Stimulated activated CD8-positive, alpha-beta memory T cell treated with anti-CD3 and anti-CD28 coated beads, Interleukin-4, amount 100 ng/mL, for 48 hours (primary cell): ENCODE measurements around the gene EHMT1.
"Not testable (repeated sequence)": the region's sequence is repeated elsewhere in the genome, so short reads cannot be mapped to it uniquely, and the experiment has no call there.

ENCODE experiments used
- DNase-seq: peaks from one replicate; pipeline ENCODE4 v3.0.0-alpha.2; 2020

Gene EHMT1

GRCh38 chr9:137696136-137696925 lies 77.5 kb downstream of the EHMT1 start:
- DNase-seq, result no peak

GRCh38 chr9:137697193-137697592 lies 78.4 kb downstream of the EHMT1 start:
- no peak for DNase-seq

DNA sequence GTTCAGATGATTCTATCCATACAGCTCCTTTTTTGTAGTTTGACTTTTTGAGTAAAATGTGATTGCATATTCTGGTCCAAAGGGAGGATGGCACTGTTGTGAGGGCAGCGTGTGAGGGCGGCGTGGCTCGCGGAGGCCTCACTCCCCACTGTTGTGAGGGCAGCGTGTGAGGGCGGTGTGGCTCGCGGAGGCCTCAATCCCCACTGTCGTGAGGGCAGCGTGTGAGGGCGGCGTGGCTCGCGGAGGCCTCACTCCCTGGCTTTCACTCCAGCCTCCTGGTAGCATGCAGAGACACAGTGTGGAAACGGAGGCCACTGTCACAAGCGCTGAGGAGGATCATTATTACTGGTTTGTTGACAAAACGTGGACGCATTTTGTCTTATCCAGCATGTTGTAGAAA lies 79.0 kb downstream of the EHMT1 start:
- DNase-seq, result no peak

DNA sequence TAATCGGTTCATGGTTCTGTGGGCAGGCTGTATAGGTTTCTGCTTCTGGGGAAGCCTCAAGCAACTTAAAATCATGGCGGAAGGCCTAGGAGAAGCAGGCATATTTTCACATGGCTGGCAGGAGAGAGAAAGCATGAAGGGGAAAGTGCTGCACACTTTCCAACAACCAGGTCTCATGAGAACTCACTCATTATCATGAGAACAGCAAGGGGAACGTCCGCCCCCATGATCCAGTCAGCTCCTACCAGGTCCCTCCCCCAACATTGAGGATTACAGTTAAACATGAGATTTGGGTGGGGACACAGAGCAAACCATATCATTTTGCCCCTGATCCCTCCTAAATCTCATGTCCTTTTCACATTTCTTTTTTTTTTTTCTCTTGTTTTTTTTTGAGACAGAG lies 82.1 kb downstream of the EHMT1 start:
- DNase-seq, result no peak

DNA sequence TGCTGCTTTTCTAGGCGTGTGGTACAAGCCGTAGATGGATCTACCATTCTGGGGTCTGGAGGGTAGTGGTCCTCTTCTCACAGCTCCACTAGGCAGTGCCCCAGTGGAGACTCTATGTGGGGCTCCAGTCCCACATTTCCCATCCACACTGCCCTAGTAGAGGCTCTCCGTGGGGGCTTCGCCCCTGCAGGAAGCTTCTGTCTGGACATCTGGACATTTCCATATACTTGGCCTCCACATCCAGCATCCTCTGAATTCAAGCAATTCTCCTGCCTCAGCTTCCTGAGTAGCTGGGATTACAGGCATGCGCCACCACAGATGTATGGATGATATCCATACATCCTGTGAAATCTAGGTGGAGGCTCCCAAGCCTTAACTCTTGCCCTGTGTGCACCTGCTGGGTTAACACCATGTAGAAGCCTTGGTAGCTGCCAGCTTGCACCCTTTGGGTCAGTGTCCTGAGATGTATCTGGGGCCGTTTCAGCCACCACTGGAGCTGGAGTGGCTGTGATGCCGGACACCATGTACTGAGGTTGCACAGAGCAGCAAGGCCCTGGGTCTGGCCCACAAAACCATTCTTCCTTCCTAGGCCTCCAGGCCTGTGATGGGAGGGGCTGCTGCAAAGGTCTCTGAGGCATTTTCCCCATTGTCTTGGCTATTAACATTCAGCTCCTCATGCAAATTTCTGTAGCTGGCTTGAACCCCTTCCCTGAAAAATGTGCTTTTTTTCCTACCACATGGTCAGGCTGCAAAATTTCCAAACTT lies 84.0 kb downstream of the EHMT1 start:
- no peak for DNase-seq

DNA sequence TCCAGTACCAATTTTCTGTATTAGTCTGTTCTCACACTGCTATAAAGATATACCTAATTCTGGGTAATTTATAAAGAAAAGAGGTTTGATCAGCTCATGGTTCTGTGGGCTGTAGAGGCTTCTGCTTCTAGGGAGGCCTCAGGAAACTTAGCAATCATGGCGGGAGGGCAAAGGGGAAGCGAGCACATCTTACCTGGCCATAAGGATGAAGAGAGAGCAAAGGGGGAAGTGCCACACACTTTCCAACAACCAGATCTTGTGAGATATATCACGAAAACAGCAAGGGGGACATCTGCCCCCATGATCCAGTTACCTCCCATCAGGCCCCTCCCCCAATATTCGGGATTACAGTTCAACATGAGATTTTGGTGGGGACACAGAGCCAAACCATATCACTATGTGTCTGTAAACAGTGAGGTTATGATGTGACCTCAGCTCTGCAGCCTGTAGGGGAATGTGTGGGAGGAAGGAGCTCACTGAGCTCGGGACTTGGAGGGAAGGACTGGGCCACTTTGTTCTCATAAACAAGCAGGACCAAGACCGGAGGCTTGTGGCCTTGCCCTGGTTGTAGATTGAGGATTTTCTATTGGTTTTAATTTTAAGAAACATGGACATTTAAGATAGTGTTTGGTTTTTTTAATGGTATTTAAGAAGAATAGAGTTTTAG lies 85.2 kb downstream of the EHMT1 start:
- no peak for DNase-seq

- peak; percentile 61 for DNase-seq
Observed at GRCh38 chr9:137705443-137705863, 86.6 kb downstream of the EHMT1 start.

DNA sequence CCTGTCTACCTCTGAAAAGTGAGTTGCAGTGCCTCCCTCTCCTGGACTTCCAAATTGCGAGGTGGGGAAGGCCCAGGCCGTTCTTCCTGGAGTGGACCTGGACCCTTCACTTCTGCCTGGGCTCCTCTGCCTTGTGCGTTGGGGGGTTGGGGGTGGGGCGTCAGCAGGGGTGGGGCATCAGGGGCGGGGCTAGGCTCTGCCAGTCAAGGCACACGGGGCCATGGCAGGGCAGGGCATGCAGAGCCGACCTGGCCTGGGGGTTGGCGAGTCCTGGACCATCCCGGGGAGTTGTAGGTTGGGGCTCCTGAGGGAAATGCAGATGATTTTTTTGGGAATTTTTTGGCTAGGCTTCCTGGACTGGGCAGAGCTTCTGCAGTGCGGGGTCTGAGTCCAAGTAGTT lies 87.1 kb downstream of the EHMT1 start:
- DNase-seq, result no peak

GRCh38 chr9:137707361-137707760 lies 88.6 kb downstream of the EHMT1 start:
- DNase-seq, result no peak

DNA sequence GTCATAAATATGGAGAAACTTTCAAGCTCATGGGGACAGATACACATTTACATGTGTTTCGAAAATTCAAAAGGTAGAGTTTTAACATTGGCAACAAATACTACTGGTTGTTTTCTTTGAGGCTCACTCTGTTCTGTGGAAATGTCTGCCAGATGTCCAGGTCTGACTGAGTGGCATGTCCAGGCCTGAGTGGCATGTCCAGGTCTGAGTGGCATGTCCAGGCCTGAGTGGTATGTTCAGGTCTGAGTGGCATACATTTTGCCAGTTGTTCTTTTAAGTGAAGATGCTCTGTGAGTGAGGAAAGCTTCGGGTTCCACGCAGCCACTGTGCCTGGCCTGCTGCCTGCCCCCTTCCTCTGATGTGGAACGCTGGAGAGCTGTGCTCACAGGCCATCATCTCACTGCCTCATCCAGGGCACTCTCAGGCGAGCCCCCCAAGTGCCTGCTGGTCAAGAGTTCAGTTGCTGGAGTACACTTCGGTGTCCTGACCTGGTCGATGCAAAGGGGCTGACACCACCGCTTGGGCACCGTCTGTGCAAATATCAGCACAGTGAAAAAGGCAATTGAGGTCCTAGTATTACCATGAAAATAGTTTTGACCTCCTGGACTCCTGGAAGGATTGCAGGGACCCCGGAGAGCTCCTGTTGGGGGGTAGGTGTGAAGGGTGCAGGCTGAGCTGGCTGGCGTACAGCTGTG lies 89.9 kb downstream of the EHMT1 start:
- DNase-seq, result no peak

DNA sequence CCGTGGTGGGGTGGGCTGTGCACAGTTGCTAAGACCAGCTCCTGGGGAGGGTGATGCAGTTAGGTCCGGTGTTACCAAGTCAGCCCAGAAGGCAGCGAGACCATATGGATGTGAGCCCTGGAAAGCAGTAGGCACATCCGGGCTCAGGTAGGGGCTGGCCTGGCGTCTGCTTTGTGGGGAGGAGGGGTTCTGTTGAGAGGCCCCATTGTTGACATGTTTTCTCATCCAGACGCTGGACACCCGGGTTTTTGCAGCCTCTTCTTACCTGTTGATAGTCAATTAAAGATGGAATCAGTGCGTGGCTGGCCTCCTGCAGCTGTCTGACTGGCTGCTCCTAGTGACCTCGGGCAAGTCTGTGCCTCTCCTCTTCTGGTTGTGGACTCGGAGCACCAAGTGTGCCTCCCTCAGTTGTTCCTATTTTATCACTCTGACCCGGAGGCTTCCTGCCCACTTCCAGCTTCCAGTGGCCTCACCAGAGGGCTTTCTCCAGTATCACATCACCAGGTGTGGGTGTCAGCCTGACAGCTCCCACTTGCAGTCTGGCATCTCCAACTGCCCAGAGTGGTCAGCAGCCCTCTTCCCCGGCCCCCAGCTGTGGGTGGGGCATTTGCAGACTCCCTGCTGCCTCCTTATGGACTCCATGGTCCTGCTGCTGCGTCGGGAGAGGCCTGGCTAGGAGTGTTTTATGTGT lies 90.8 kb downstream of the EHMT1 start:
- DNase-seq, result no peak

- no peak for DNase-seq
Observed at GRCh38 chr9:137710704-137711103, 91.9 kb downstream of the EHMT1 start.

- DNase-seq, result no peak
Observed at GRCh38 chr9:137711678-137712105, 92.9 kb downstream of the EHMT1 start.

DNA sequence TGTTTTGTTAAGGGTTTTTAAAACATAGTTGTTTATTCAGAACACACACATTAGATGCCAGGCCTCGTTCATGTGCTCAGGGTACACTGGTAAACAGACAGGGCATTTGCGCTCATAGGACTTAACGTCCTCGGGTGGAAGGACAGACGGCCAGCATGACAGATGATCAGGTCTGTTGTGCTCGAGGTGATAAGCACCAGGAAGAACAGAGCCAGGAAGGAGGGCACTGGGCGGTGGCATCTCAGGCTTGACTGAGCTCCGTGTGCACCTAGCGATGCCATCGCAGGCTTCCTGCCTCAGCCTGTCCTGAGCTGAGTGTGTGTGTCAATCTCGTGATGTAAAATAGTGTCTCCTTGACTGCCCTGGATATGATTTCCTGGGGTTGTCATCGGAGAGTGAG lies 96.5 kb downstream of the EHMT1 start:
- no peak for DNase-seq

DNA sequence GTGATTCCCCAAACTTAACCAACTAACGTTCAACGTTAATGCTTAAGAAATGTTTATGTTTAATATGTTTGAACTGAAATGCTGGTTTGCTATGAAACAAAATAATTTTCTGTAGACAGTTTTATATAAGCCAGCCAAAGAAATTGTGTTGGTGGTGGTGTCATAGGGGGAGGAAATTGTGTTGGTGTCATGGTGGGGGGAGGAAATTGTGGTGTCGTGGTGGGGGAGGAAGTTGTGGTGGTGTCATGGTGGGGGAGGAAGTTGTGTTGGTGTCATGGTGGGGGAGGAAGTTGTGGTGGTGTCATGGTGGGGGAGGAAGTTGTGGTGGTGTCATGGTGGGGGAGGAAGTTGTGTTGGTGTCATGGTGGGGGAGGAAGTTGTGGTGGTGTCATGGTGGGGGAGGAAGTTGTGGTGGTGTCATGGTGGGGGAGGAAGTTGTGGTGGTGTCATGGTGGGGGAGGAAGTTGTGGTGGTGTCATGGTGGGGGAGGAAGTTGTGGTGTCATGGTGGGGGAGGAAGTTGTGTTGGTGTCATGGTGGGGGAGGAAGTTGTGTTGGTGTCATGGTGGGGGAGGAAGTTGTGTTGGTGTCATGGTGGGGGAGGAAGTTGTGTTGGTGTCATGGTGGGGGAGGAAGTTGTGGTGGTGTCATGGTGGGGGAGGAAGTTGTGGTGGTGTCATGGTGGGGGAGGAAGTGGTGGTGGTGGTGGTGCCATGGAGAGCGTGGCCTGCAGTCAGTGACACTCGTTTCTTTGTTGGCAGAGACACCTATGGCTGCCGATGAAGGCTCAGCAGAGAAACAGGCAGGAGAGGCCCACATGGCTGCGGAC lies 97.3 kb downstream of the EHMT1 start:
- DNase-seq, result not testable (repeated sequence)

DNA sequence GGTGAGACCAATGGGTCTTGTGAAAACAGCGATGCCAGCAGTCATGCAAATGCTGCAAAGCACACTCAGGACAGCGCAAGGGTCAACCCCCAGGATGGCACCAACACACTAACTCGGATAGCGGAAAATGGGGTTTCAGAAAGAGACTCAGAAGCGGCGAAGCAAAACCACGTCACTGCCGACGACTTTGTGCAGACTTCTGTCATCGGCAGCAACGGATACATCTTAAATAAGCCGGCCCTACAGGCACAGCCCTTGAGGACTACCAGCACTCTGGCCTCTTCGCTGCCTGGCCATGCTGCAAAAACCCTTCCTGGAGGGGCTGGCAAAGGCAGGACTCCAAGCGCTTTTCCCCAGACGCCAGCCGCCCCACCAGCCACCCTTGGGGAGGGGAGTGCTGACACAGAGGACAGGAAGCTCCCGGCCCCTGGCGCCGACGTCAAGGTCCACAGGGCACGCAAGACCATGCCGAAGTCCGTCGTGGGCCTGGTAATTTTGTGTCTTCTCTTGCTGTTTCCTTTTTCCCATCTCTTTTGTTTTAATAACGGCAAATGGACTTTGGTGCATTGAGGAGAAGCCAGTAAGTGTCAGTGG lies 98.0 kb downstream of the EHMT1 start:
- no peak for DNase-seq

GRCh38 chr9:137717776-137718327 lies 99.0 kb downstream of the EHMT1 start:
- DNase-seq, result no peak

DNA sequence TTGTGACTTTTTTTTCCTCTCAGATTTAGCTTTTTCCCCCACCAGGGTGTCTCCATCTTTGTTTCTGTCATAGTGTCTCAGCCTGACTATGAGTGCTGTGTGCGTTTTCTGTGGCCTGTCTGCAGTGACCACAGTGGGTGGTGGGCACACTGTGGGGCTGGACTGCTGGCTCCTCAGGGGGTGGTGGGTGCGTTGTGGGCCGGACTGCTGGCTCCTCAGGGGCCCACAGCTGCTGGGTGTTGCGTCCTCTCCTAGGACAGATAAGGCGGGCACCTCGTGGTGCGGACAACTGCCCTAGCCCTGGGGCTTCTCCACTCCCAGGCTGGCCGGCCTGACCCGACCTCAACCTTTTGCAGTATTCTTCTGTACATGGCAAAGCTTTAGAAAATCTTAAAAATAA lies 100.4 kb downstream of the EHMT1 start:
- DNase-seq, result no peak

DNA sequence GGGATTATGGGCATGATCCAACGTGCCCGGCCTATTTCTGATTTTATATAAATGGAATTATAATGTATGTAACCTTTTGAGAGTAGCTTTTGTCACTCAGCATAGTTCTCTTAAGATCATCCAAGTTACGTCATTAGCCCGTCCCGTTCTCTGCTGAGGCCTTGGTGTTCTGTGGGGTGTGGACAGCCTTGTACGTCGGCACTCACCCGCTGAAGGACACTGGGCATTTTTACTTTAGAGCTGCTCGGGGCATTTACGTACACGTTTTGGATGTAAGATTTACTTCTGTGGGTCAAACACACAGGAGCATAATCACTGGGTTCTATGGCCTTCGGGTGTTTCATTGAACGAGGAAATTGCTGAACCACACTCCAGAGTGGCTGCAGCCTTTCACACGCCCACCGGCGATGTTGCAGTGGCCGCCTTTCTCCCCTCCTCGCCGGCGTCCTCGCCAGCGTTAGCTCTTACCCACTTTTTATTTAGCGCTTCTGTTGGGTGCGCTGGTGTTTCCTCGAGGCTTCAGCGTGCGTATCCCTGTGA lies 101.8 kb downstream of the EHMT1 start:
- no peak for DNase-seq

- no peak for DNase-seq
Observed at GRCh38 chr9:137721479-137721878, 102.7 kb downstream of the EHMT1 start.

- DNase-seq, result peak; percentile 46
Observed at GRCh38 chr9:137721899-137722298, 103.1 kb downstream of the EHMT1 start.
